GM19043 (cell line): ENCODE measurements around the gene PTPN1.
"Not testable (repeated sequence)": the region's sequence is repeated elsewhere in the genome, so short reads cannot be mapped to it uniquely, and the experiment has no call there.

Source experiments
- ATAC-seq: cut with Tn5 transposase; IDR thresholded peaks from one replicate; pipeline ENCODE4 v1.9.1; 2021; ENCODE audit warnings: low read depth; ENCODE audit not compliant: unreplicated experiment

The PTPN1 gene

GRCh38 chr20:50552979-50553378, 42.8 kb downstream of the PTPN1 start:
- ATAC-seq = no peak

- no peak for ATAC-seq
These were observed 44.8 kb downstream of the PTPN1 start for GRCh38 chr20:50554694-50555579.

- ATAC-seq = no peak
These were observed 45.5 kb downstream of the PTPN1 start for GRCh38 chr20:50555662-50556061.

- ATAC-seq = no peak
These were observed 47.5 kb downstream of the PTPN1 start for GRCh38 chr20:50557549-50558134.

GRCh38 chr20:50558483-50558925, 48.3 kb downstream of the PTPN1 start:
- ATAC-seq = no peak

GRCh38 chr20:50559149-50559548, 49.0 kb downstream of the PTPN1 start:
- no peak for ATAC-seq

- no peak for ATAC-seq
These were observed 49.9 kb downstream of the PTPN1 start for GRCh38 chr20:50559856-50560638.

GRCh38 chr20:50560867-50561266, 50.7 kb downstream of the PTPN1 start:
- no peak for ATAC-seq

- ATAC-seq = no peak
These were observed 51.3 kb downstream of the PTPN1 start for GRCh38 chr20:50561379-50562078.

GRCh38 chr20:50562262-50562701, 52.1 kb downstream of the PTPN1 start:
- no peak for ATAC-seq

GRCh38 chr20:50563133-50563944, 53.2 kb downstream of the PTPN1 start:
- ATAC-seq = no peak

GRCh38 chr20:50565383-50565782, 55.2 kb downstream of the PTPN1 start:
- ATAC-seq = no peak

- no peak for ATAC-seq
These were observed 55.7 kb downstream of the PTPN1 start for GRCh38 chr20:50565871-50566270.

GRCh38 chr20:50567860-50568548, 57.8 kb downstream of the PTPN1 start:
- no peak for ATAC-seq

GRCh38 chr20:50568549-50568942, 58.4 kb downstream of the PTPN1 start:
- ATAC-seq = no peak

GRCh38 chr20:50569487-50569863, 59.3 kb downstream of the PTPN1 start:
- not testable (repeated sequence) for ATAC-seq

- ATAC-seq = no peak
These were observed 60.0 kb downstream of the PTPN1 start for GRCh38 chr20:50569864-50570836.

GRCh38 chr20:50571466-50571865, 61.3 kb downstream of the PTPN1 start:
- no peak for ATAC-seq
